Neutrophil (primary cell): Measurements from ENCODE around the gene SPAG16.

Experiments used
- H3K27ac ChIP-seq: fragments of 200-600 bp; sonication (generic); 2 replicates; pipeline ENCODE4 v1.5.1; 2016; ENCODE audit warnings: mild to moderate bottlenecking, moderate library complexity
- H3K27me3 ChIP-seq: fragments of 200-600 bp; sonication (generic); 2 replicates; pipeline ENCODE4 v1.6.0; 2016; ENCODE audit warnings: mild to moderate bottlenecking
- H3K36me3 ChIP-seq: fragments of 200-600 bp; sonication (generic); 2 replicates; pipeline ENCODE4 v1.5.1; 2017
- H3K4me1 ChIP-seq, 2 experiments: fragments of 200-600 bp in 1 of 2; sonication (generic) in 1 of 2; 1 replicate in 1 of 2; 2 replicates in 1 of 2; pipeline versions ENCODE4 v1.5.1 to v1.6.1; 2013 to 2016; ENCODE audit warnings: low read depth in 1 of 2, low read length in 1 of 2, mild to moderate bottlenecking in 1 of 2, moderate library complexity in 1 of 2; ENCODE audit not compliant: control insufficient read depth in 1 of 2, insufficient read depth in 1 of 2
- H3K4me3 ChIP-seq, 2 experiments: fragments of 200-600 bp in 1 of 2; sonication (generic) in 1 of 2; 1 replicate in 1 of 2; 2 replicates in 1 of 2; pipeline ENCODE4 v1.5.1; 2013 to 2016; ENCODE audit warnings: low read depth in 1 of 2, low read length in 1 of 2, mild to moderate bottlenecking in 1 of 2, moderate library complexity in 1 of 2
- H3K9me3 ChIP-seq: fragments of 200-600 bp; sonication (generic); 2 replicates; pipeline ENCODE4 v1.5.1; 2016
- TF ChIP-seq, protein P1 (sequence below): fragments of 200-600 bp; sonication (generic); IDR thresholded peaks from 2 replicates; pipeline ENCODE4 v1.5.1; 2016; ENCODE audit warnings: antibody characterized with exemption

SPAG16 gene

DNA sequence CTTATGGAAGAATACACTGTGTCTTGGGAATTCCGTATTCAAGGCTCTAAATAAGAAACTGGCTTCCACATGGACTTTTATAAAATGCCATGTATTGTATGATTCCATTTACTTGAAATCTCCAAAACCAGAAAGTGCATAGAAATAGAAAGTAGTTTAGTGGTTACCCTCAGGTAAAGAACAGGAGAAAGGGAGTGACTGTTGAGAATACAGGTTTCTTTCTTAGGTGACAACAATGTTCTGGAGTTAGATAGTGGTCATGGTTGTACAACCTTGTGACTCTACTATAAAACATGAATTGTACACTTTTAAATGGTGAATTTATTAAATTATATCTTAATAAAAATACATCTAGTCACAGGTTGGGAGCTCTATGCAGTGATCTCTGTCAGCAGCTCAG lies 481.8 kb downstream of the SPAG16 start:
- Histone ChIP-seq H3K36me3 (no peaks in the 10 kb centered on the region), H3K27ac (no peak overlapping the region), H3K27me3 (no peaks in the 10 kb centered on the region), H3K4me1 (no peaks in the 10 kb centered on the region), H3K4me3 (no peak overlapping the region), H3K9me3 (no peaks in the 10 kb centered on the region)
- TF ChIP-seq, protein P1, sequence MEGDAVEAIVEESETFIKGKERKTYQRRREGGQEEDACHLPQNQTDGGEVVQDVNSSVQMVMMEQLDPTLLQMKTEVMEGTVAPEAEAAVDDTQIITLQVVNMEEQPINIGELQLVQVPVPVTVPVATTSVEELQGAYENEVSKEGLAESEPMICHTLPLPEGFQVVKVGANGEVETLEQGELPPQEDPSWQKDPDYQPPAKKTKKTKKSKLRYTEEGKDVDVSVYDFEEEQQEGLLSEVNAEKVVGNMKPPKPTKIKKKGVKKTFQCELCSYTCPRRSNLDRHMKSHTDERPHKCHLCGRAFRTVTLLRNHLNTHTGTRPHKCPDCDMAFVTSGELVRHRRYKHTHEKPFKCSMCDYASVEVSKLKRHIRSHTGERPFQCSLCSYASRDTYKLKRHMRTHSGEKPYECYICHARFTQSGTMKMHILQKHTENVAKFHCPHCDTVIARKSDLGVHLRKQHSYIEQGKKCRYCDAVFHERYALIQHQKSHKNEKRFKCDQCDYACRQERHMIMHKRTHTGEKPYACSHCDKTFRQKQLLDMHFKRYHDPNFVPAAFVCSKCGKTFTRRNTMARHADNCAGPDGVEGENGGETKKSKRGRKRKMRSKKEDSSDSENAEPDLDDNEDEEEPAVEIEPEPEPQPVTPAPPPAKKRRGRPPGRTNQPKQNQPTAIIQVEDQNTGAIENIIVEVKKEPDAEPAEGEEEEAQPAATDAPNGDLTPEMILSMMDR = no peak

DNA sequence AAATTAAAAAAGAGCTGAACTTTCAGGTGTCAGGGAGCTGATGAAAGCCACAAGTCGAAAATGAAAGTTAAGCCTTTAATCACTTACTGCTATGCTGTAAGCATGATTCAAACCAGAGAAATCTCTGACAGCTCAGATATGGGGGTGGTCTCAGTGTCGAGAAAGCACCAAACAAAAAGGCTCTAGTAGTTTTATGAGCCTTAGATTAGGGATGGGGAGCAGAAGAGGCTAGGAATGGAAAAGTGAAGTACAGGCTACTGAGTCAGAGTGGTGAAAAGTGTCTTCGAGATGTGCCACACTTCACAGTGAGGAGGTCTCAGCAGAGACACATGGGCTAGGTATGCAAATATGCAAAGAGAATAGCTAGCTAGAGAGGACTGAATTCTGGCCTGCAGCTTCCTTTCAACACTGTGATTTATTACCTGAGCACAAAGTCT lies 482.2 kb downstream of the SPAG16 start:
- no peaks in the 10 kb centered on the region for H3K27me3 ChIP-seq
- H3K27ac ChIP-seq = no peak overlapping the region
- H3K9me3 ChIP-seq = no peaks in the 10 kb centered on the region
- no peaks in the 10 kb centered on the region for H3K36me3 ChIP-seq
- H3K4me1 ChIP-seq = no peaks in the 10 kb centered on the region
- no peak overlapping the region for H3K4me3 ChIP-seq
- TF ChIP-seq, protein P1 = no peak

DNA sequence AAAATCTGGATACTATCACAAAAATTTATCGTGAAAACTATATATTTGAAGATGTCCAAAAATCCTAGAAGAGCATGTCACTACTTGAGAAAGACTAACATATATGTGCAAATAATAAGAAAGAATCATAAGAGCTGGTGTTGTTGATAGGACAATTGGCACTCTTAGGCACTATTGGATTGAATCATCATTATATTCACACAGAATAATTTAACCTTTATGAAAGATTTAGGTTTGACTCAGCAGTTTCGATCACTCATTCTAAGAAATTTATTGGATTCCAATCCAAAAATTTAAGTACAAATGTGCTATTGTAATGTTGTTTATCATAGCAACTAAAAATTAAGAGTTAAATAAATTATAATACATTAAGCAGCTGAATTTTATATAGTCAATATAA lies 503.6 kb downstream of the SPAG16 start:
- TF ChIP-seq, protein P1 = no peak
- Histone ChIP-seq H3K4me1 (no peaks in the 10 kb centered on the region), H3K9me3 (no peaks in the 10 kb centered on the region), H3K27me3 (no peaks in the 10 kb centered on the region), H3K27ac (no peak overlapping the region), H3K4me3 (no peak overlapping the region), H3K36me3 (no peaks in the 10 kb centered on the region)

DNA sequence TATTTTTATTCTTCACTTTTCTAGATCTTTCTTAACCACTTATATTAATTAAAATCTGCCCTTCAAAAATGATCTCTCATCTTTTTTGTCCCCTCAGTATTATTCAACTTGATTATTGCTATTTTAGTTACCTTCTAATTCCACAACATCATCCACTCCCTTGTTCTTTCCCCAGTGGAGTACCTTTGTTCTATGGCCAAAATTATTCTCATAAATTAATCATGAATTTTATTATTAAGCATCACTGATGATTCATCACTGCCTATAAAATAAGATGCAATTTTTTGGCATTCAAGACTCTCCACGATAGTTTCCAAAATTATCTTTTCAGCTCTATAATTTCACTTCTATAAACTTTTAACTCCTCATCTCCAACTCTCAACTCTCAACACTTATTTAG lies 505.7 kb downstream of the SPAG16 start:
- no peak overlapping the region for H3K27ac ChIP-seq
- H3K4me1 ChIP-seq = no peaks in the 10 kb centered on the region
- no peak overlapping the region for H3K4me3 ChIP-seq
- H3K9me3 ChIP-seq = no peaks in the 10 kb centered on the region
- TF ChIP-seq, protein P1 = no peak
- no peaks in the 10 kb centered on the region for H3K36me3 ChIP-seq
- no peaks in the 10 kb centered on the region for H3K27me3 ChIP-seq

DNA sequence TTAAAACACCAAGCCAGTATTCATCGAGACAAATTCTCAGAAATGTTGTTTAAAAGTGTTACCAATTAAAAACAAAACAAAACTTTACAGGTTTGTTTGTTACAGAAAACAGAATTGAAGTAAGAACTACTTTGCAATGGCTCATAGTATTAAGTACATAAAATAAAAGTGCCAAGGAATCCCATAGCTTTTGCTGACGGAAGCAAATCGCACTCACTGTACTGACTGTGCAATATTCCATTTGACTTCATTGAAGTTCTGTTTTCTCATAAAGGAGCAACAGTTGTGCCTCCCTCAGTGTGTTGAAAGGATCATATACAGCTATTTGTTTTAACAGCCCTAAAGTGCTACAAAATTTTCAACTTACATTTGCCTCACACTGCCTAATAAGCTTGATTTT lies 507.8 kb downstream of the SPAG16 start:
- no peaks in the 10 kb centered on the region for H3K27me3 ChIP-seq
- H3K36me3 ChIP-seq = no peaks in the 10 kb centered on the region
- TF ChIP-seq, protein P1 = no peak
- H3K4me3 ChIP-seq = no peak overlapping the region
- H3K27ac ChIP-seq = no peak overlapping the region
- H3K4me1 ChIP-seq = no peaks in the 10 kb centered on the region
- H3K9me3 ChIP-seq = no peaks in the 10 kb centered on the region

DNA sequence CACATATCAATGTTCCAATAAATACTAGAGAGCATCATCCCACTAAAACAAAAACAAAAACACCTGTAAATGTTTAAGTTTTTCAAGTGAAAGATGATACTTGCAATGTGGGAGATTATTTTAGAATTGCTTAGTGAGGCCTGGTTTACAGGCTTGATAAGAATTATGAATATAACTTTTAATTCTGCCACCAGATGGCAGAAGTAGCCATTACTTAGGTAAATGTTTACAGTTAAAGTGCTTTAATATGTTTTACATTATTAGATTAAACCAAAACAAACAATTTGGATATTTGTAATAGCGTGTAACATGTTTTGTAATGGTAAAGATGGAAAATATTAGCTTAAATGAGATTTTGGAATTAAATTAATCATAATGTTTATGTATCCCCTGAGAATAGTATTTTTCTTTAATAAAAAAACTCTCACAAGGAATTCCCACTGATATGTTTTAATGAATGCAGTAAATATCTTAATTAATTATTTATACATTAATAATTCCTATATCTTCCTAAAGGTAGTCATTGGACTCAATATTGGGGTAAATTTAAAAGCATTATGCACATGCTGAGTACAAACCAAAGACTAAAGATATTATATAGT lies 522.0 kb downstream of the SPAG16 start:
- no peaks in the 10 kb centered on the region for H3K36me3 ChIP-seq
- TF ChIP-seq, protein P1 = no peak
- no peaks in the 10 kb centered on the region for H3K9me3 ChIP-seq
- H3K27ac ChIP-seq = no peak overlapping the region
- H3K4me3 ChIP-seq = no peak overlapping the region
- H3K27me3 ChIP-seq = no peaks in the 10 kb centered on the region
- H3K4me1 ChIP-seq = no peaks in the 10 kb centered on the region
